ENCODE data around the gene CDH13.
A peak's percentile ranks its signal among the peaks of the same experiment; 100 is the strongest.

Gene CDH13

GRCh38 chr16:83136419-83136818, 509.6 kb downstream of the CDH13 start:
- Histone ChIP-seq H3K4me1 (ENCODE audit: control insufficient read depth in 5 of 5, insufficient read depth in 5 of 5, low read length in 5 of 5) (no peaks in the 10 kb centered on the region), H3K4me3 (ENCODE audit: low read depth in 1 of 5, low read length in 5 of 5) (no peak overlapping the region), H3K9ac (ENCODE audit: low read length in 5 of 5) (no peak overlapping the region), H3K27me3 (ENCODE audit: control insufficient read depth in 5 of 5, insufficient read depth in 4 of 5, low read length in 5 of 5) (no peaks in the 10 kb centered on the region), H3K9me3 (ENCODE audit: control insufficient read depth in 5 of 5, low read length in 5 of 5) (no peaks in the 10 kb centered on the region), H3K36me3 (ENCODE audit: control insufficient read depth in 5 of 5, insufficient read depth in 5 of 5, low read length in 5 of 5) (no peaks in the 10 kb centered on the region), H3K27ac (ENCODE audit: low read depth, low read length) (no peak overlapping the region)

DNA sequence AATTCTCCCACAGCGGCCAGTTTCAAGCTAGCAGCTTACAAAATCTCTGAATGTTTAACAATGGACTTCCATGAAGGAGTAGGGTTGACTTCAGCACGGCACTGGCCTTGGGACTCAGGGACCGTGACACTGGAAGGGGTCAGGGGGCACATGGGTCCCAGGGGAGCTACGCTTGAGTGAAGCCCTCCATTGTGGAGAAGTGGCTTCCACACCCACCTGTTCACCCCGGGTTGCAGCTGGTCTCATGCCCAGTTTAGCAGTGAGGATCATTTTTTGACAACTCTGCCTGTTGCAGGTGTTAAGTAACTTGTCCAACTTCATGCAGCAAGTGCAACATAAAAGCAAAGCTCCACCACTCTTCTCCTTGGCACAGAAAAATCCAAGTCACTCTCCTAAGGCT, 510.2 kb downstream of the CDH13 start:
- no peak overlapping the region for H3K4me3 ChIP-seq (ENCODE audit: low read depth in 1 of 5, low read length in 5 of 5)
- H3K36me3 ChIP-seq (ENCODE audit: control insufficient read depth in 5 of 5, insufficient read depth in 5 of 5, low read length in 5 of 5): no peaks in the 10 kb centered on the region

DNA sequence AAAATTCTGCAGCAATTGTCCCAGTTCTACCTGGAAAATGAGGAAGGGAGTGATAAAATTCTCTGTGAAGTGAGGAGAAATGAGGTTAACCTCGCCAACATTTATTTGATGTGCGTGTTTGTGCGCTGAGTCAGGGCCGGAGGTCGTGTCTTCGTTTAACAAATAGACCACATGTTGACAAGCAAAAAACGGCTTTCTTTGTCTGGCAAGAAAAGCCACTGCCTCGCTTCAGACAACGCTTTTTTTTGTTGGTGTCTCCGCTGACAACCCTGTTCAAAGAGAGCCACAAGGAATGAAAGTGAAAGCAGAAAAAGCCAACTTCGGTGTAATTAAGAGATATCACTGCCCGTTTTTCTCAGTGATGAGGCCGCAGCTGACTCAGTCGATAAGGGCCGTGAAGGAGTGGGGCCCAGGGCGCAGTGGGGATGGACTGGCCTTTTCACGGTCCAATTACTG, 510.6 kb downstream of the CDH13 start:
- Histone ChIP-seq H3K36me3 (ENCODE audit: control insufficient read depth in 5 of 5, insufficient read depth in 5 of 5, low read length in 5 of 5) (no peaks in the 10 kb centered on the region), H3K4me3 (ENCODE audit: low read depth in 1 of 5, low read length in 5 of 5) (peak overlapping the region in 4 of 5 donors; percentile 17 to 46 (median 22)), H3K4me1 (ENCODE audit: control insufficient read depth in 5 of 5, insufficient read depth in 5 of 5, low read length in 5 of 5) (no peaks in the 10 kb centered on the region), H3K9me3 (ENCODE audit: control insufficient read depth in 5 of 5, low read length in 5 of 5) (peaks cover 0 to 3% (median 0%) of the 10 kb centered on the region in 5 donors), H3K27me3 (ENCODE audit: control insufficient read depth in 5 of 5, insufficient read depth in 4 of 5, low read length in 5 of 5) (no peaks in the 10 kb centered on the region), H3K27ac (ENCODE audit: low read depth, low read length) (no peak overlapping the region), H3K9ac (ENCODE audit: low read length in 5 of 5) (no peak overlapping the region)

More for the DNA sequence above, 510.2 kb downstream of the CDH13 start:
- Histone ChIP-seq H3K9me3 (ENCODE audit: control insufficient read depth in 5 of 5, low read length in 5 of 5) (peaks cover 0 to 2% (median 0%) of the 10 kb centered on the region in 5 donors), H3K4me1 (ENCODE audit: control insufficient read depth in 5 of 5, insufficient read depth in 5 of 5, low read length in 5 of 5) (no peaks in the 10 kb centered on the region), H3K27me3 (ENCODE audit: control insufficient read depth in 5 of 5, insufficient read depth in 4 of 5, low read length in 5 of 5) (no peaks in the 10 kb centered on the region), H3K27ac (ENCODE audit: low read depth, low read length) (no peak overlapping the region), H3K9ac (ENCODE audit: low read length in 5 of 5) (no peak overlapping the region)

- no peak overlapping the region for H3K27ac ChIP-seq (ENCODE audit: low read depth, low read length)
- H3K4me1 ChIP-seq (ENCODE audit: control insufficient read depth in 5 of 5, insufficient read depth in 5 of 5, low read length in 5 of 5): no peaks in the 10 kb centered on the region
- no peaks in the 10 kb centered on the region for H3K36me3 ChIP-seq (ENCODE audit: control insufficient read depth in 5 of 5, insufficient read depth in 5 of 5, low read length in 5 of 5)
- H3K4me3 ChIP-seq (ENCODE audit: low read depth in 1 of 5, low read length in 5 of 5): peak overlapping the region in 1 of 5 donors; percentile 17
- no peak overlapping the region for H3K9ac ChIP-seq (ENCODE audit: low read length in 5 of 5)
- no peaks in the 10 kb centered on the region for H3K27me3 ChIP-seq (ENCODE audit: control insufficient read depth in 5 of 5, insufficient read depth in 4 of 5, low read length in 5 of 5)
- H3K9me3 ChIP-seq (ENCODE audit: control insufficient read depth in 5 of 5, low read length in 5 of 5): peaks cover 0 to 3% (median 0%) of the 10 kb centered on the region in 5 donors
Measured at GRCh38 chr16:83137894-83138293, 511.1 kb downstream of the CDH13 start.

DNA sequence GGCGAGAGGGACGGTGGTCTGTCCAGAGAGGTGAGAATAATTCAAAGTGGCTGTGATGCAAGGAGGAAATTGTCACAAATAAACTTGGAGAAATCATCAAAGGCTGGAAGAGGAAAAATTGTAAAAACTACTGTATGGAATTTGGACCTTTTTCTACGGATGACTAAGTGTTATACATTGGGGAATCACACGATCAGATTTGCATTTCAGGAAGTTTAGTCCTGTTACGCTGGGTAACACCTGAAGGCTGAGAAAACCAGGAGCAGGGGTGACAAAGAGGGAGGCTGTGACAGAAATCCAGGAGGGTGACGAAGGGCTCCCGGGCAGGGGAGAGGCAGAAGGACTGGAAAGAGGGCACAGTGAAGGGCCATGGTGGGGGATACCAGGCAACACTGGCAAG, 511.7 kb downstream of the CDH13 start:
- Histone ChIP-seq H3K9ac (ENCODE audit: low read length in 5 of 5) (no peak overlapping the region), H3K4me1 (ENCODE audit: control insufficient read depth in 5 of 5, insufficient read depth in 5 of 5, low read length in 5 of 5) (no peaks in the 10 kb centered on the region), H3K27ac (ENCODE audit: low read depth, low read length) (no peak overlapping the region), H3K27me3 (ENCODE audit: control insufficient read depth in 5 of 5, insufficient read depth in 4 of 5, low read length in 5 of 5) (no peaks in the 10 kb centered on the region), H3K4me3 (ENCODE audit: low read depth in 1 of 5, low read length in 5 of 5) (no peak overlapping the region), H3K9me3 (ENCODE audit: control insufficient read depth in 5 of 5, low read length in 5 of 5) (peaks cover 0 to 3% (median 0%) of the 10 kb centered on the region in 5 donors), H3K36me3 (ENCODE audit: control insufficient read depth in 5 of 5, insufficient read depth in 5 of 5, low read length in 5 of 5) (no peaks in the 10 kb centered on the region)

DNA sequence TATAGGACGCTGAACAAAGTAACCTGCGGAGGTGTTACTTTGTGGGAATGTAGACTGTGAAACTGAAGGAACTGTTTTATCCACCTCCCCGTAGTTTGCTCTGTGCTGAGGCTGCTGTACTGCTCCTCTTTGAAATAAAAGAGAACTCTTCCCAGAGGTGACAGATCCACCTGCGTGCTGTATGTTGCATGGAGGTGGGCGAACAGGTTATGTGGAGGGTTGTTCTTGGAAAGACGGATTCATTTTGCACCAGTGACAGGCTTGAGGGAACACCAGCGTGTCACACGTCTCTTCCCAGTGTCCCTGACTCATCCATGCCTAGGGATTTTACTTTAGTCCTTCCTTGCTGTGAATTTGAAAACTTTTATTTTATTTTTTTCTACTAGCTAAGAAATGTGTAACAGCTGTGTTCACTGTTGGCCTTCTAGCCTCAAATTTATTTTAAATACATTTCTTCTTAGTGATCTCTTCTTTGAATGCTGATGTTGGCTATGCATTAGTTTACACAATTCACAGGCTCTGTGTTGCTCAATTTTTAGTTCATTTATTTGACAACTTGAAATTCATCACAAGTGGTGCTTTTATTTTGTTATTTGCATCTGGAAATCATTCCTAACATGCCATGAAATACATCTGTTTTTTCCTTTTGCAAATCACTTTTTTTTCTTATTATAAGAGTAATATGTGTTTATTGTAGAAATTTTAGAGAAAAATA, 512.4 kb downstream of the CDH13 start:
- peaks cover 0 to 3% (median 0%) of the 10 kb centered on the region in 5 donors for H3K9me3 ChIP-seq (ENCODE audit: control insufficient read depth in 5 of 5, low read length in 5 of 5)
- H3K4me1 ChIP-seq (ENCODE audit: control insufficient read depth in 5 of 5, insufficient read depth in 5 of 5, low read length in 5 of 5): no peaks in the 10 kb centered on the region
- no peak overlapping the region for H3K4me3 ChIP-seq (ENCODE audit: low read depth in 1 of 5, low read length in 5 of 5)
- no peaks in the 10 kb centered on the region for H3K36me3 ChIP-seq (ENCODE audit: control insufficient read depth in 5 of 5, insufficient read depth in 5 of 5, low read length in 5 of 5)
- H3K27ac ChIP-seq (ENCODE audit: low read depth, low read length): no peak overlapping the region
- H3K27me3 ChIP-seq (ENCODE audit: control insufficient read depth in 5 of 5, insufficient read depth in 4 of 5, low read length in 5 of 5): no peaks in the 10 kb centered on the region
- H3K9ac ChIP-seq (ENCODE audit: low read length in 5 of 5): no peak overlapping the region

- H3K27me3 ChIP-seq (ENCODE audit: control insufficient read depth in 5 of 5, insufficient read depth in 4 of 5, low read length in 5 of 5): peaks cover 0 to 3% (median 0%) of the 10 kb centered on the region in 5 donors
- no peaks in the 10 kb centered on the region for H3K4me1 ChIP-seq (ENCODE audit: control insufficient read depth in 5 of 5, insufficient read depth in 5 of 5, low read length in 5 of 5)
- no peak overlapping the region for H3K9ac ChIP-seq (ENCODE audit: low read length in 5 of 5)
- no peaks in the 10 kb centered on the region for H3K36me3 ChIP-seq (ENCODE audit: control insufficient read depth in 5 of 5, insufficient read depth in 5 of 5, low read length in 5 of 5)
- no peak overlapping the region for H3K4me3 ChIP-seq (ENCODE audit: low read depth in 1 of 5, low read length in 5 of 5)
- H3K9me3 ChIP-seq (ENCODE audit: control insufficient read depth in 5 of 5, low read length in 5 of 5): peaks cover 0 to 3% (median 0%) of the 10 kb centered on the region in 5 donors
- no peak overlapping the region for H3K27ac ChIP-seq (ENCODE audit: low read depth, low read length)
Measured at GRCh38 chr16:83143788-83144187, 517.0 kb downstream of the CDH13 start.

GRCh38 chr16:83145297-83145696, 518.5 kb downstream of the CDH13 start:
- H3K9me3 ChIP-seq (ENCODE audit: control insufficient read depth in 5 of 5, low read length in 5 of 5): peaks cover 0 to 3% (median 0%) of the 10 kb centered on the region in 5 donors
- H3K36me3 ChIP-seq (ENCODE audit: control insufficient read depth in 5 of 5, insufficient read depth in 5 of 5, low read length in 5 of 5): no peaks in the 10 kb centered on the region
- peaks cover 0 to 3% (median 0%) of the 10 kb centered on the region in 5 donors for H3K27me3 ChIP-seq (ENCODE audit: control insufficient read depth in 5 of 5, insufficient read depth in 4 of 5, low read length in 5 of 5)
- no peak overlapping the region for H3K27ac ChIP-seq (ENCODE audit: low read depth, low read length)
- no peak overlapping the region for H3K9ac ChIP-seq (ENCODE audit: low read length in 5 of 5)
- H3K4me1 ChIP-seq (ENCODE audit: control insufficient read depth in 5 of 5, insufficient read depth in 5 of 5, low read length in 5 of 5): no peaks in the 10 kb centered on the region
- no peak overlapping the region for H3K4me3 ChIP-seq (ENCODE audit: low read depth in 1 of 5, low read length in 5 of 5)

- no peaks in the 10 kb centered on the region for H3K4me1 ChIP-seq (ENCODE audit: control insufficient read depth in 5 of 5, insufficient read depth in 5 of 5, low read length in 5 of 5)
- no peaks in the 10 kb centered on the region for H3K9me3 ChIP-seq (ENCODE audit: control insufficient read depth in 5 of 5, low read length in 5 of 5)
- H3K27me3 ChIP-seq (ENCODE audit: control insufficient read depth in 5 of 5, insufficient read depth in 4 of 5, low read length in 5 of 5): peaks cover 0 to 3% (median 0%) of the 10 kb centered on the region in 5 donors
- H3K9ac ChIP-seq (ENCODE audit: low read length in 5 of 5): no peak overlapping the region
- H3K27ac ChIP-seq (ENCODE audit: low read depth, low read length): no peak overlapping the region
- H3K36me3 ChIP-seq (ENCODE audit: control insufficient read depth in 5 of 5, insufficient read depth in 5 of 5, low read length in 5 of 5): no peaks in the 10 kb centered on the region
- H3K4me3 ChIP-seq (ENCODE audit: low read depth in 1 of 5, low read length in 5 of 5): no peak overlapping the region
Measured at GRCh38 chr16:83147244-83147643, 520.5 kb downstream of the CDH13 start.

DNA sequence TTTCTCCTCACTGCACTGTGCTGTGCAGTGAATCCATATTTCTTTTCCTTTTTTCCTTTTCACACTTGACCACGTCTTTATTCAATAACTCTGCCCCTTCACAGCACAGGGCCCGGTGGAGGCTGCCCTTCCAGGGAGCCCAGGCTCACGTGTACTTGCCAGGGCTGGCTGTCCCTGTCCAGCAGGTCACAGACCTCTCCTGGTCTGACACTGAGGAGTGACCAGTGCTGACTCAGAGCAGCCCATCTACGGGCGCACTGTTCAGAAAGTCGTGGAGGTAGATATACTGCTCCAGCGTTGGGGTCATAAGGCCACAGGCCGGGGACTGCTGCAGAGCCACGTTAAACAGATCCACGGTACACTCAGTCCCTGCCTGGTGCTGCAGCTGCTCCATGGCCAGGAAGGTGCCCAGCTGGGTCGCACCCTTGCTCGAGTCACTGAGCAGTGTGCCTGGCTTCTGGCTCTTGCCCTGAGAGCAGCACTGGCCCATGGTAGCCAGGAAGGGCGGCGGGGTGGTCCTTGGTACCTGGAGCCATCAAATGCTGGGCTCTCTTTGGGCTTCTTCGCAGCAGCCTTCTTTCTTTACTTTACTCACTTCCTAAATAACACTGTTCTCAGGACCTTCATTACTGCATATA, 531.7 kb downstream of the CDH13 start:
- Histone ChIP-seq H3K9me3 (ENCODE audit: control insufficient read depth in 5 of 5, low read length in 5 of 5) (peaks cover 0 to 3% (median 0%) of the 10 kb centered on the region in 5 donors), H3K4me3 (ENCODE audit: low read depth in 1 of 5, low read length in 5 of 5) (no peak overlapping the region), H3K27ac (ENCODE audit: low read depth, low read length) (no peak overlapping the region)

More for the DNA sequence above, 531.7 kb downstream of the CDH13 start:
- Histone ChIP-seq H3K27me3 (ENCODE audit: control insufficient read depth in 5 of 5, insufficient read depth in 4 of 5, low read length in 5 of 5) (no peaks in the 10 kb centered on the region), H3K4me1 (ENCODE audit: control insufficient read depth in 5 of 5, insufficient read depth in 5 of 5, low read length in 5 of 5) (no peaks in the 10 kb centered on the region), H3K9ac (ENCODE audit: low read length in 5 of 5) (no peak overlapping the region), H3K36me3 (ENCODE audit: control insufficient read depth in 5 of 5, insufficient read depth in 5 of 5, low read length in 5 of 5) (no peaks in the 10 kb centered on the region)
